Hepatocyte (in vitro differentiated cells): ENCODE results near the gene CDK5R1. TPM values are rescaled to one million over a fixed set of nuclear protein-coding genes. Genes with fewer than 3 reads are reported as not detected.

Experiments
- DNase-seq: peaks from one replicate; pipeline ENCODE4 v3.0.0-alpha.2; 2016; ENCODE audit warnings: low spot score
- H2AFZ ChIP-seq: fragments of 200-600 bp; sonication (generic); 2 replicates; pipeline ENCODE4 v1.6.0; 2016; ENCODE audit warnings: antibody characterized with exemption, mild to moderate bottlenecking
- H3K27ac ChIP-seq: fragments of 200-600 bp; sonication (generic); 2 replicates; pipeline ENCODE4 v1.5.1; 2016; ENCODE audit warnings: mild to moderate bottlenecking
- H3K27me3 ChIP-seq: fragments of 200-600 bp; sonication (generic); 2 replicates; pipeline ENCODE4 v1.6.1; 2016
- H3K36me3 ChIP-seq: fragments of 200-600 bp; sonication (generic); replicated peaks from 2 replicates; pipeline ENCODE4 v1.5.1; 2016; ENCODE audit warnings: low read depth; ENCODE audit not compliant: insufficient read depth
- H3K4me1 ChIP-seq: fragments of 200-600 bp; sonication (generic); 2 replicates; pipeline ENCODE4 v1.5.1; 2016; ENCODE audit warnings: mild to moderate bottlenecking, moderate library complexity; ENCODE audit not compliant: insufficient read depth
- H3K4me2 ChIP-seq: fragments of 200-600 bp; sonication (generic); 2 replicates; pipeline ENCODE4 v1.6.0; 2016
- H3K4me3 ChIP-seq: fragments of 200-600 bp; sonication (generic); 2 replicates; pipeline ENCODE4 v1.5.1; 2016; ENCODE audit warnings: mild to moderate bottlenecking
- H3K79me2 ChIP-seq: fragments of 200-600 bp; sonication (generic); 2 replicates; pipeline ENCODE4 v1.6.0; 2017; ENCODE audit warnings: mild to moderate bottlenecking
- H3K9me2 ChIP-seq: fragments of 200-600 bp; sonication (generic); replicated peaks from 2 replicates; pipeline ENCODE4 v1.6.0; 2017; ENCODE audit warnings: mild to moderate bottlenecking; ENCODE audit not compliant: insufficient read depth
- H3K9me3 ChIP-seq: fragments of 200-600 bp; sonication (generic); 2 replicates; pipeline ENCODE4 v1.5.1; 2016; ENCODE audit warnings: low read depth, mild to moderate bottlenecking
- H4K20me1 ChIP-seq: fragments of 200-600 bp; sonication (generic); 2 replicates; pipeline ENCODE4 v1.6.0; 2016; ENCODE audit warnings: mild to moderate bottlenecking; ENCODE audit not compliant: insufficient read depth, poor library complexity, severe bottlenecking
- CTCF ChIP-seq: fragments of 200-600 bp; sonication (generic); IDR thresholded peaks from 2 replicates; pipeline ENCODE4 v1.5.1; 2016; ENCODE audit warnings: antibody characterized with exemption, mild to moderate bottlenecking; ENCODE audit not compliant: poor library complexity
- EZH2 ChIP-seq: fragments of 200-600 bp; sonication (generic); IDR thresholded peaks from 2 replicates; pipeline ENCODE4 v1.6.1; 2016; ENCODE audit warnings: antibody characterized with exemption, mild to moderate bottlenecking, borderline replicate concordance
- EZH2phosphoT487 ChIP-seq: fragments of 200-600 bp; sonication (generic); IDR thresholded peaks from one replicate; pipeline ENCODE4 v1.6.1; 2018; ENCODE audit warnings: antibody characterized with exemption, mild to moderate bottlenecking, low read depth, moderate library complexity; ENCODE audit not compliant: unreplicated experiment, severe bottlenecking
- WGBS: methylation state at CpG from one replicate; pipeline ENCODE4 v1.1.6; 2016; ENCODE audit warnings: low lambda C conversion rate; ENCODE audit errors: missing lambda C conversion rate; 5-methylcytosine and 5-hydroxymethylcytosine counted together
- polyA plus RNA-seq: library from polyadenylated mRNA; unstranded; fragments of >200 nt; fragmentation: Nextera tagmentation; extraction: Ambion mirVana; gene quantifications from 2 replicates; pipeline ENCODE4 v1.2.1, GENCODE V29; 2016
- total RNA-seq: library from RNA; depleted of rRNA; stranded (reverse); fragments of >200 nt; gene quantifications from 2 replicates; pipeline ENCODE4 v1.2.3, GENCODE V29; 2014

Gene CDK5R1
- total and polyA plus RNA-seq, 2 experiments from 2014 or later: 0.80 to 1.1 TPM

- WGBS: 32% methylated on average over 52 of the region's 59 CpGs
- Histone ChIP-seq H4K20me1 (no peaks in the 10 kb centered on the region), H3K4me2 (peak overlapping the region; percentile 97), H3K9me3 (no peaks in the 10 kb centered on the region), H3K79me2 (no peaks in the 10 kb centered on the region), H3K9me2 (no peaks in the 10 kb centered on the region), H3K4me1 (peaks cover 7% of the 10 kb centered on the region), H3K27me3 (no peaks in the 10 kb centered on the region), H3K36me3 (no peaks in the 10 kb centered on the region), H2AFZ (no peak overlapping the region), H3K4me3 (peak overlapping the region; percentile 67), H3K27ac (no peak overlapping the region)
- no peak for TF ChIP-seq EZH2
- no peak for TF ChIP-seq CTCF
- no peak for TF ChIP-seq EZH2phosphoT487
- DNase-seq: peak; percentile 40
These were observed 832 bp downstream of the CDK5R1 start for GRCh38 chr17:32487473-32488176.

- TF ChIP-seq EZH2phosphoT487 (no peak), CTCF (no peak), EZH2 (no peak)
- Histone ChIP-seq H3K9me2 (no peaks in the 10 kb centered on the region), H3K36me3 (no peaks in the 10 kb centered on the region), H3K9me3 (no peaks in the 10 kb centered on the region), H3K79me2 (no peaks in the 10 kb centered on the region), H2AFZ (no peak overlapping the region), H4K20me1 (no peaks in the 10 kb centered on the region), H3K27ac (no peak overlapping the region), H3K27me3 (no peaks in the 10 kb centered on the region), H3K4me3 (no peak overlapping the region), H3K4me1 (peaks cover 7% of the 10 kb centered on the region), H3K4me2 (peak overlapping the region; percentile 97)
- WGBS: 94% methylated on average over 16 of the region's 16 CpGs
- DNase-seq: no peak
These were observed 1.4 kb downstream of the CDK5R1 start for GRCh38 chr17:32488177-32488542.

- Histone ChIP-seq H4K20me1 (no peaks in the 10 kb centered on the region), H3K4me3 (no peak overlapping the region), H3K9me2 (no peaks in the 10 kb centered on the region), H3K27ac (no peak overlapping the region), H3K9me3 (no peaks in the 10 kb centered on the region), H3K79me2 (no peaks in the 10 kb centered on the region), H3K36me3 (no peaks in the 10 kb centered on the region), H3K4me1 (peaks cover 7% of the 10 kb centered on the region), H2AFZ (no peak overlapping the region), H3K27me3 (no peaks in the 10 kb centered on the region), H3K4me2 (no peak overlapping the region)
- TF ChIP-seq CTCF (no peak), EZH2phosphoT487 (no peak), EZH2 (no peak)
- no peak for DNase-seq
- 94% methylated on average over 13 of the region's 13 CpGs for WGBS
These were observed 1.9 kb downstream of the CDK5R1 start for GRCh38 chr17:32488604-32489180.
